Astrocyte of the cerebellum (primary cell): ENCODE results near the gene DHX58.

Experiments used
- DNase-seq: peaks from one replicate; pipeline ENCODE4 v3.0.0-alpha.2; 2011; ENCODE audit warnings: low read depth
- H3K4me3 ChIP-seq: 2 replicates; pipeline ENCODE4 v1.5.1; 2011; ENCODE audit warnings: mild to moderate bottlenecking, low read depth, low read length, moderate library complexity
- in situ Hi-C: cut with HindIII; loops from 2 replicates; pipeline ENCODE4 v1.10.0; 2017; ENCODE audit warnings: low sequenced_read_pairs
- TF ChIP-seq, protein P1 (sequence below): IDR thresholded peaks from 2 replicates; pipeline ENCODE4 v1.5.1; 2012; ENCODE audit warnings: low read length, low read depth, moderate library complexity, mild to moderate bottlenecking; ENCODE audit errors: missing control alignments

Gene DHX58

GRCh38 chr17:42075789-42076188 is 36.7 kb downstream of the DHX58 start:
- no peak overlapping the region for H3K4me3 ChIP-seq
- in situ Hi-C loops, result no loop called here
- TF ChIP-seq, protein P1, sequence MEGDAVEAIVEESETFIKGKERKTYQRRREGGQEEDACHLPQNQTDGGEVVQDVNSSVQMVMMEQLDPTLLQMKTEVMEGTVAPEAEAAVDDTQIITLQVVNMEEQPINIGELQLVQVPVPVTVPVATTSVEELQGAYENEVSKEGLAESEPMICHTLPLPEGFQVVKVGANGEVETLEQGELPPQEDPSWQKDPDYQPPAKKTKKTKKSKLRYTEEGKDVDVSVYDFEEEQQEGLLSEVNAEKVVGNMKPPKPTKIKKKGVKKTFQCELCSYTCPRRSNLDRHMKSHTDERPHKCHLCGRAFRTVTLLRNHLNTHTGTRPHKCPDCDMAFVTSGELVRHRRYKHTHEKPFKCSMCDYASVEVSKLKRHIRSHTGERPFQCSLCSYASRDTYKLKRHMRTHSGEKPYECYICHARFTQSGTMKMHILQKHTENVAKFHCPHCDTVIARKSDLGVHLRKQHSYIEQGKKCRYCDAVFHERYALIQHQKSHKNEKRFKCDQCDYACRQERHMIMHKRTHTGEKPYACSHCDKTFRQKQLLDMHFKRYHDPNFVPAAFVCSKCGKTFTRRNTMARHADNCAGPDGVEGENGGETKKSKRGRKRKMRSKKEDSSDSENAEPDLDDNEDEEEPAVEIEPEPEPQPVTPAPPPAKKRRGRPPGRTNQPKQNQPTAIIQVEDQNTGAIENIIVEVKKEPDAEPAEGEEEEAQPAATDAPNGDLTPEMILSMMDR, result no peak
- no peak for DNase-seq

GRCh38 chr17:42072323-42073187 is 40.0 kb downstream of the DHX58 start:
- TF ChIP-seq, protein P1, result peak; percentile 8
- peak overlapping the region; percentile 10 for H3K4me3 ChIP-seq
- DNase-seq, result no peak
- in situ Hi-C loops, result no loop called here

DNA sequence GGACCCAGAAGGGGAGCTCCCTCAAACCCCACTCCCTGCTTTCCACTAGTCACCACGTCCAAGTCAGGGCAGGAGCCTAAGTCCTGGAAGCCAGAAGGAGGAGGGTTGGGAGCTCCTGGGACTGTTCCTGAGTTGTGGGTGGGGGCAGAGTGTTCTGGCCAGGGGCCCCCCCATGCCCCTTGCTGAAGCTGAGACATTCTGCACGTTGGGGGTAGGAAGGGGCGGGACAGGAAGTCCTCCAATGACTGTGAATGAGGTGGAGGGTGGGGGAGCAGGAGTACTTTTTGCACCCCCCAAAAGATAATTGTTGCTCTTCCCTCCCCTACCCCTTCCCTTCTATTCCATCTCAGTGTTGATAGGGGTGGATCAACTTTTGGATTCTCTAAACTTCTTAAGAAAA is 40.7 kb downstream of the DHX58 start:
- in situ Hi-C loops, result no loop called here
- TF ChIP-seq, protein P1, result no peak
- DNase-seq, result no peak
- H3K4me3 ChIP-seq, result no peak overlapping the region

DNA sequence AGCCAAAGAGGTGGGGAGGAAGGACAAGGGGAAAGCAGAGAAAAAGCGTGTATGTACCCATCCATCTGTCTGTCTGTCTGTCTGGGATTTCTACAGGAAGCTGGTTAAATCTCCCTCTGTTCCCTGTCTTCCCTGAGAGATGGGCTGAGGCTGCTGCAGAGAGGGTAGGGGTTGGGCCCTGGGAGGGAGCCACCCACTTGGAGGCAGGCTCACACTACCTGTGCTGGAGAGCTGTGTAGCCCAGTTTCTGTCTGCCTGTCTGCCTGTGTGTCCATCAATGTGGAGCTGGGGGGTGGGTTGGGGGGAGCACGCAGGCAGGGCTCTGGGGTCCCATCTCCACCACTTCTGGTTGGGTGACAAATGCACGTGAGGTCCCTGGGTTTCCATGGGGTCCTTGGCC is 43.5 kb downstream of the DHX58 start:
- in situ Hi-C loops, result no loop called here
- TF ChIP-seq, protein P1, result no peak
- no peak for DNase-seq
- no peak overlapping the region for H3K4me3 ChIP-seq

- DNase-seq, result peak; percentile 9
- H3K4me3 ChIP-seq, result no peak overlapping the region
- TF ChIP-seq, protein P1, result peak; percentile 89
- in situ Hi-C loops, result no loop called here
Observed at GRCh38 chr17:42067371-42068091, 45.0 kb downstream of the DHX58 start.

GRCh38 chr17:42065201-42065600 is 47.3 kb downstream of the DHX58 start:
- H3K4me3 ChIP-seq, result no peak overlapping the region
- TF ChIP-seq, protein P1, result no peak
- no peak for DNase-seq
- in situ Hi-C loops, result no loop called here
